ENCODE measurements around the gene SLC23A2. TPM values are rescaled to one million over a fixed set of nuclear protein-coding genes. Genes with fewer than 3 reads are reported as not detected.

SLC23A2 gene
- total RNA-seq, 1 donor from 2014 or later = 19.2 TPM

- no peak for DNase-seq
- H3K9me3 ChIP-seq = no peaks in the 10 kb centered on the region
- peaks cover 23% of the 10 kb centered on the region for H3K36me3 ChIP-seq
- ATAC-seq = no peak
- no peaks in the 10 kb centered on the region for H3K27me3 ChIP-seq (ENCODE audit: low read depth)
- no peak for TF ChIP-seq CTCF (IDR thresholded peaks at IDR 0.05)
- peaks cover 18% of the 10 kb centered on the region for H3K4me1 ChIP-seq
- H3K4me3 ChIP-seq = no peak overlapping the region
- no peak overlapping the region for H3K27ac ChIP-seq
- intact Hi-C loops (cut with DNase I) = no loop called here
These were observed 33.4 kb downstream of the SLC23A2 start for GRCh38 chr20:4967752-4968477.

- Histone ChIP-seq H3K9me3 (no peaks in the 10 kb centered on the region), H3K27me3 (ENCODE audit: low read depth) (no peaks in the 10 kb centered on the region), H3K27ac (peak overlapping the region; percentile 39), H3K4me3 (no peak overlapping the region), H3K36me3 (peaks cover 23% of the 10 kb centered on the region), H3K4me1 (peaks cover 17% of the 10 kb centered on the region)
- DNase-seq (no peak), ATAC-seq (peak in 1 of 2 donors; percentile 84)
- intact Hi-C loops (cut with DNase I) = no loop called here
- no peak for TF ChIP-seq CTCF (IDR thresholded peaks at IDR 0.05)
These were observed 34.2 kb downstream of the SLC23A2 start for GRCh38 chr20:4966826-4967751.

- H3K9me3 ChIP-seq = no peaks in the 10 kb centered on the region
- peak in 1 of 2 donors; percentile 20 for ATAC-seq
- H3K27ac ChIP-seq = peak overlapping the region; percentile 34
- peaks cover 25% of the 10 kb centered on the region for H3K4me1 ChIP-seq
- H3K36me3 ChIP-seq = no peaks in the 10 kb centered on the region
- no peak for DNase-seq
- TF ChIP-seq CTCF (IDR thresholded peaks at IDR 0.05) = no peak
- intact Hi-C loops (cut with DNase I) = no loop called here
- H3K27me3 ChIP-seq (ENCODE audit: low read depth) = no peaks in the 10 kb centered on the region
- no peak overlapping the region for H3K4me3 ChIP-seq
These were observed 39.0 kb downstream of the SLC23A2 start for GRCh38 chr20:4962241-4962855.

- peaks cover 19% of the 10 kb centered on the region for H3K4me1 ChIP-seq
- ATAC-seq (peak; percentile 68 to 79), DNase-seq (no peak)
- TF ChIP-seq CTCF (IDR thresholded peaks at IDR 0.05) = no peak
- intact Hi-C loops (cut with DNase I) = no loop called here
- peak overlapping the region; percentile 34 for H3K27ac ChIP-seq
- H3K4me3 ChIP-seq = no peak overlapping the region
- no peaks in the 10 kb centered on the region for H3K27me3 ChIP-seq (ENCODE audit: low read depth)
- no peaks in the 10 kb centered on the region for H3K36me3 ChIP-seq
- no peaks in the 10 kb centered on the region for H3K9me3 ChIP-seq
These were observed 39.6 kb downstream of the SLC23A2 start for GRCh38 chr20:4961746-4962145.

GRCh38 chr20:4959592-4959991, 41.7 kb downstream of the SLC23A2 start:
- no peak overlapping the region for H3K27ac ChIP-seq
- intact Hi-C loops (cut with DNase I) = no loop called here
- no peaks in the 10 kb centered on the region for H3K36me3 ChIP-seq
- H3K4me1 ChIP-seq = peaks cover 19% of the 10 kb centered on the region
- DNase-seq (no peak), ATAC-seq (no peak)
- H3K27me3 ChIP-seq (ENCODE audit: low read depth) = no peaks in the 10 kb centered on the region
- no peaks in the 10 kb centered on the region for H3K9me3 ChIP-seq
- no peak for TF ChIP-seq CTCF (IDR thresholded peaks at IDR 0.05)
- no peak overlapping the region for H3K4me3 ChIP-seq

Data from lower lobe of right lung (tissue), 2 donors.